NCI-H82 treated with DMSO at 0.1 percent for 48 hours (cell line): ENCODE results near the gene COL7A1.

Experiments used
- DNase-seq: peaks from one replicate; lab custom pipeline; 2025; ENCODE audit not compliant: unreplicated experiment; lab: John Stamatoyannopoulos, UW

Gene COL7A1

GRCh38 chr3:48595075-48595525 lies at the start of gene COL7A1:
COL7A1 (minus strand) TSS chr3:48595329; CDS start chr3:48595159, 170 bp downstream.
- DNase-seq, result no peak

GRCh38 chr3:48642605-48643004 lies 47.5 kb upstream of the COL7A1 start:
- DNase-seq, result no peak

GRCh38 chr3:48641396-48641795 lies 46.3 kb upstream of the COL7A1 start:
- DNase-seq, result no peak

GRCh38 chr3:48639944-48640606 lies 44.9 kb upstream of the COL7A1 start:
- no peak for DNase-seq

- no peak for DNase-seq
Measured at GRCh38 chr3:48637305-48637704, 42.2 kb upstream of the COL7A1 start.

GRCh38 chr3:48636149-48636655 lies 41.1 kb upstream of the COL7A1 start:
- no peak for DNase-seq

GRCh38 chr3:48635222-48636021 lies 40.3 kb upstream of the COL7A1 start, which contains the start of gene SLC26A6:
SLC26A6 (minus strand) TSS chr3:48635461; CDS start chr3:48635393, 68 bp downstream.
- peak; percentile 73 for DNase-seq

- peak; percentile 10 for DNase-seq
Measured at GRCh38 chr3:48634661-48635221, 39.6 kb upstream of the COL7A1 start.

GRCh38 chr3:48633743-48634142 lies 38.6 kb upstream of the COL7A1 start:
- no peak for DNase-seq

GRCh38 chr3:48633256-48633655 lies 38.1 kb upstream of the COL7A1 start:
- DNase-seq, result no peak

GRCh38 chr3:48631516-48632448 lies 36.7 kb upstream of the COL7A1 start:
- no peak for DNase-seq

GRCh38 chr3:48630833-48631232 lies 35.7 kb upstream of the COL7A1 start:
- no peak for DNase-seq

GRCh38 chr3:48630407-48630806 lies 35.3 kb upstream of the COL7A1 start:
- no peak for DNase-seq

- DNase-seq, result no peak
Measured at GRCh38 chr3:48629894-48630293, 34.8 kb upstream of the COL7A1 start.

- no peak for DNase-seq
Measured at GRCh38 chr3:48628277-48629017, 33.3 kb upstream of the COL7A1 start.

- no peak for DNase-seq
Measured at GRCh38 chr3:48625600-48625999, 30.5 kb upstream of the COL7A1 start.

GRCh38 chr3:48624767-48625166 lies 29.6 kb upstream of the COL7A1 start:
- no peak for DNase-seq

GRCh38 chr3:48623851-48624547 lies 28.9 kb upstream of the COL7A1 start:
- no peak for DNase-seq

- DNase-seq, result no peak
Measured at GRCh38 chr3:48621461-48621869, 26.3 kb upstream of the COL7A1 start, which contains the start of gene TMEM89. TMEM89 (minus strand) TSS chr3:48621769; CDS start chr3:48621756, 13 bp downstream.
